AG04449 (cell line): ENCODE results near the gene SEC61B.

Source experiments
- CTCF ChIA-PET: fragments of 350-600 bp; formaldehyde crosslinking; extraction: SDS; loops from one replicate; lab custom pipeline; 2021; ENCODE audit warnings: antibody characterized with exemption; lab: Yijun Ruan, JAX
- POLR2A ChIA-PET: fragments of 400-600, 350-600 bp; formaldehyde crosslinking; extraction: SDS; loops from one replicate; lab custom pipeline; 2020; ENCODE audit warnings: antibody characterized with exemption, inconsistent platforms; lab: Yijun Ruan, JAX
- DNase-seq: peaks from one replicate; pipeline ENCODE4 v3.0.0-alpha.2; 2010; ENCODE audit warnings: low read depth, low spot score
- H3K4me3 ChIP-seq: 2 replicates; pipeline ENCODE4 v1.5.1; 2011; ENCODE audit warnings: low read depth, mild to moderate bottlenecking, control low read depth, low read length
- TF ChIP-seq, protein P1 (sequence below): IDR thresholded peaks from one replicate; pipeline ENCODE4 v1.5.1; 2011; ENCODE audit warnings: mild to moderate bottlenecking, moderate library complexity, low read length, control low read depth, inconsistent platforms; ENCODE audit not compliant: insufficient read depth; ENCODE audit errors: missing control alignments

Gene SEC61B

GRCh38 chr9:99197124-99197630 lies 24.9 kb upstream of the SEC61B start:
- no peak for DNase-seq
- POLR2A ChIA-PET = interaction anchor here (1.3 kb wide), 1 partner anchor 25 kb away, joined by 3 read pairs; the partner anchor contains the start of gene ALG2
- CTCF ChIA-PET = interaction anchor here (0.8 to 8.6 kb wide), 6 partner anchors 11 to 1126 kb away, joined by 3 to 90 read pairs (median 5); no protein-coding TSS in a partner anchor
- TF ChIP-seq, protein P1, sequence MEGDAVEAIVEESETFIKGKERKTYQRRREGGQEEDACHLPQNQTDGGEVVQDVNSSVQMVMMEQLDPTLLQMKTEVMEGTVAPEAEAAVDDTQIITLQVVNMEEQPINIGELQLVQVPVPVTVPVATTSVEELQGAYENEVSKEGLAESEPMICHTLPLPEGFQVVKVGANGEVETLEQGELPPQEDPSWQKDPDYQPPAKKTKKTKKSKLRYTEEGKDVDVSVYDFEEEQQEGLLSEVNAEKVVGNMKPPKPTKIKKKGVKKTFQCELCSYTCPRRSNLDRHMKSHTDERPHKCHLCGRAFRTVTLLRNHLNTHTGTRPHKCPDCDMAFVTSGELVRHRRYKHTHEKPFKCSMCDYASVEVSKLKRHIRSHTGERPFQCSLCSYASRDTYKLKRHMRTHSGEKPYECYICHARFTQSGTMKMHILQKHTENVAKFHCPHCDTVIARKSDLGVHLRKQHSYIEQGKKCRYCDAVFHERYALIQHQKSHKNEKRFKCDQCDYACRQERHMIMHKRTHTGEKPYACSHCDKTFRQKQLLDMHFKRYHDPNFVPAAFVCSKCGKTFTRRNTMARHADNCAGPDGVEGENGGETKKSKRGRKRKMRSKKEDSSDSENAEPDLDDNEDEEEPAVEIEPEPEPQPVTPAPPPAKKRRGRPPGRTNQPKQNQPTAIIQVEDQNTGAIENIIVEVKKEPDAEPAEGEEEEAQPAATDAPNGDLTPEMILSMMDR = no peak
- H3K4me3 ChIP-seq = no peak overlapping the region

DNA sequence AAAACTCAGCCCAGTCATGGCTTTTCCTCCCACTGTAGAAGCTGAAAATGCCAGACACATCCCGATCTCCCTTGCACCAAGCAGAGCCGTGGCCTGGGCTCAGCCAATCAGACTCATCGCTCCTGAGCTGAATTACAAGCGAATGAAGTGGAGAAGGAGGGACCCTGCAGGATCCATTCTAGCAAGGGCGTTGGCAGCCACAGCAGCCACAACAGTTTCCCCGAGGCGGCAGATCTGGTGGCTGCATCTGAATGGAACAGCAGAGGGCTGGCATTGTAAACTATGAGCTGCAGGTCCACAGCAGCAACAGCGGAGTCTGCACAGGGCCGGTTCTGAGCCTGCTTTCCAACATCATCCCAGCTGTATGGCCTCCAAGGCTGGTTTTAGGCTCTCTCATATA lies 24.1 kb upstream of the SEC61B start:
- ChIA-PET CTCF (interaction anchor here (1.2 to 8.6 kb wide), 4 partner anchors 12 to 19 kb away, joined by 4 to 90 read pairs (median 6); no protein-coding TSS in a partner anchor), POLR2A (interaction anchor here (1.3 kb wide), 1 partner anchor 24 kb away, joined by 3 read pairs; the partner anchor contains the start of gene ALG2)
- TF ChIP-seq, protein P1 = no peak
- no peak for DNase-seq
- no peak overlapping the region for H3K4me3 ChIP-seq

GRCh38 chr9:99199938-99200539 lies 22.0 kb upstream of the SEC61B start:
- DNase-seq = no peak
- CTCF ChIA-PET = interaction anchor here (8.6 kb wide), 1 partner anchor 14 kb away, joined by 90 read pairs; no protein-coding TSS in a partner anchor
- POLR2A ChIA-PET = no interaction called here
- H3K4me3 ChIP-seq = no peak overlapping the region
- TF ChIP-seq, protein P1 = no peak

GRCh38 chr9:99201603-99202002 lies 20.5 kb upstream of the SEC61B start:
- TF ChIP-seq, protein P1 = no peak
- H3K4me3 ChIP-seq = no peak overlapping the region
- no peak for DNase-seq
- POLR2A ChIA-PET = no interaction called here
- CTCF ChIA-PET = interaction anchor here (1.1 to 8.6 kb wide), 3 partner anchors 15 to 17 kb away, joined by 4 to 90 read pairs (median 4); no protein-coding TSS in a partner anchor

DNA sequence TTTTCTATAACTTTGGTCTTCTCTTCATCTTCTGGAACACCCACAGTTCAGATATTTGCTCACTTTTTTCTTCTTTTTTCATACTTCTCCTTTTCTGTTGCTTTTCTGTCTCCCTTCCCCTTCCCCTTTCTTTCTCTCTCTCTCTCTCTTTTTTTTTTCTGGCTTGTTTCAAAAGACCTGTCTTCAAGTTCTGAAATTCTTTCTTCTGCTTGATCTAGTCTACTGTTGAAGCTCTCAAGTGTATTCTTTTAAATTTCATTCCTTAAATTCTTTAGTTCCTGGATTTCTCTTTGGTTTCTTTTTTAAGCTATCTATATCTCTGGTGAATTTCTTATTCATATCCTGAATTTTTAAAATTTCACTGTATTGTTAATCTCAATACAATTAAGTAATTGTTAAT lies 11.5 kb upstream of the SEC61B start:
- no peak overlapping the region for H3K4me3 ChIP-seq
- ChIA-PET CTCF (interaction anchor here (1.1 to 1.4 kb wide), 2 partner anchors 26 to 46 kb away, joined by 3 to 7 read pairs; no protein-coding TSS in a partner anchor), POLR2A (interaction anchor here (0.6 kb wide), 1 partner anchor 11 kb away, joined by 3 read pairs; the partner anchor contains the start of gene ALG2)
- no peak for DNase-seq
- TF ChIP-seq, protein P1 = no peak

- ChIA-PET POLR2A (no interaction called here), CTCF (interaction anchor here (2.0 to 3.7 kb wide), 2 partner anchors 14 to 27 kb away, joined by 6 to 19 read pairs; no protein-coding TSS in a partner anchor)
- no peak overlapping the region for H3K4me3 ChIP-seq
- no peak for DNase-seq
- TF ChIP-seq, protein P1 = no peak
These were observed 10.3 kb upstream of the SEC61B start for GRCh38 chr9:99211746-99212145.
